Cerebellar nuclear complex (tissue), 1 donor: ENCODE measurements around the gene ADAR.

ENCODE experiments used
- DNase-seq, 2 experiments: peaks; one replicate each; lab custom pipeline; 2025; lab: John Stamatoyannopoulos, UW

ADAR gene

GRCh38 chr1:154619181-154619948, 11.4 kb upstream of the ADAR start:
- no peak for DNase-seq

GRCh38 chr1:154616659-154617345, 8.8 kb upstream of the ADAR start:
- DNase-seq, result no peak

GRCh38 chr1:154615411-154615810, 7.4 kb upstream of the ADAR start:
- DNase-seq, result no peak

- DNase-seq, result no peak
Observed at GRCh38 chr1:154614901-154615300, 6.9 kb upstream of the ADAR start.

- DNase-seq, result no peak
Observed at GRCh38 chr1:154614247-154614646, 6.3 kb upstream of the ADAR start.

GRCh38 chr1:154611150-154611862, 3.3 kb upstream of the ADAR start:
- no peak for DNase-seq

- no peak for DNase-seq
Observed at GRCh38 chr1:154609398-154610380, 1.7 kb upstream of the ADAR start.

GRCh38 chr1:154608397-154609270, 648 bp upstream of the ADAR start:
- DNase-seq, result no peak

GRCh38 chr1:154607106-154607608, 829 bp downstream of the ADAR start:
- no peak for DNase-seq

- DNase-seq, result no peak
Observed at GRCh38 chr1:154605534-154605933, 2.5 kb downstream of the ADAR start.

- no peak for DNase-seq
Observed at GRCh38 chr1:154603317-154603716, 4.7 kb downstream of the ADAR start.

- no peak for DNase-seq
Observed at GRCh38 chr1:154599658-154600057, 8.3 kb downstream of the ADAR start.

- no peak for DNase-seq
Observed at GRCh38 chr1:154598871-154599635, 8.9 kb downstream of the ADAR start.

GRCh38 chr1:154595621-154596020, 12.4 kb downstream of the ADAR start:
- DNase-seq, result no peak

GRCh38 chr1:154594811-154595210, 13.2 kb downstream of the ADAR start:
- DNase-seq, result no peak

GRCh38 chr1:154593390-154593789, 14.6 kb downstream of the ADAR start:
- no peak for DNase-seq

GRCh38 chr1:154591206-154591605, 16.8 kb downstream of the ADAR start:
- DNase-seq, result no peak

GRCh38 chr1:154590756-154591155, 17.2 kb downstream of the ADAR start:
- DNase-seq, result no peak

- DNase-seq, result no peak
Observed at GRCh38 chr1:154589780-154590179, 18.2 kb downstream of the ADAR start.

GRCh38 chr1:154586641-154587040, 21.3 kb downstream of the ADAR start:
- no peak for DNase-seq
